HEK293 (cell line): Measurements from ENCODE around the gene CEACAM1.
A peak's percentile ranks its signal among the peaks of the same experiment; 100 is the strongest.

Experiments used
- CTCF ChIA-PET: fragments of 350-600 bp; formaldehyde crosslinking; extraction: SDS; loops from one replicate; lab custom pipeline; 2021; ENCODE audit warnings: antibody characterized with exemption; lab: Yijun Ruan, JAX
- POLR2A ChIA-PET: fragments of 300-600 bp; formaldehyde crosslinking; extraction: SDS; loops from one replicate; lab custom pipeline; 2020; ENCODE audit warnings: antibody characterized with exemption, inconsistent platforms; lab: Yijun Ruan, JAX
- H3K27ac ChIP-seq: fragments of 200-500 bp; sonication (Bioruptor generic); 2 replicates; pipeline ENCODE4 v1.5.1; 2014; ENCODE audit warnings: low read depth, low read length, control low read depth, inconsistent platforms; ENCODE audit errors: extremely low read depth
- H3K36me3 ChIP-seq, 2 experiments: fragments of 200-500 bp in 1 of 2; sonication (Bioruptor generic) in 1 of 2; 1 replicate in 1 of 2; 2 replicates in 1 of 2; pipeline ENCODE4 v1.5.1; 2014 to 2017; ENCODE audit warnings: inconsistent platforms in 2 of 2, low read length in 2 of 2; ENCODE audit not compliant: control insufficient read depth in 2 of 2, insufficient read depth in 1 of 2
- H3K4me1 ChIP-seq: fragments of 200-500 bp; sonication (Bioruptor generic); 2 replicates; pipeline ENCODE4 v1.5.1; 2014; ENCODE audit warnings: mild to moderate bottlenecking, low read length, inconsistent platforms; ENCODE audit not compliant: control insufficient read depth, insufficient read depth
- H3K4me3 ChIP-seq: 2 replicates; pipeline ENCODE4 v1.5.1; 2011; ENCODE audit warnings: low read depth, mild to moderate bottlenecking, control low read depth, low read length, moderate library complexity
- H3K9me3 ChIP-seq: fragments of 200-500 bp; sonication (Bioruptor generic); 2 replicates; pipeline ENCODE4 v1.5.1; 2014; ENCODE audit warnings: low read depth, low read length, inconsistent platforms; ENCODE audit not compliant: control insufficient read depth, insufficient read depth
- ATF2 ChIP-seq: fragments of 450-650 bp; formaldehyde crosslinking; IDR thresholded peaks from 2 replicates; pipeline ENCODE4 v1.5.1; 2016; ENCODE audit warnings: missing biosample characterization, missing genetic modification characterization, low read depth
- BCL11B ChIP-seq: fragments of 450-650 bp; formaldehyde crosslinking; IDR thresholded peaks from 2 replicates; pipeline ENCODE4 v1.5.1; 2016; ENCODE audit warnings: low read depth, missing biosample characterization, missing genetic modification characterization
- KLF8 ChIP-seq: fragments of 450-650 bp; formaldehyde crosslinking; IDR thresholded peaks from 2 replicates; pipeline ENCODE4 v1.5.1; 2016; ENCODE audit warnings: missing biosample characterization, missing genetic modification characterization
- KLF9 ChIP-seq: fragments of 450-650 bp; formaldehyde crosslinking; IDR thresholded peaks from 2 replicates; pipeline ENCODE4 v1.5.1; 2016; ENCODE audit warnings: missing biosample characterization, missing genetic modification characterization, low read depth
- SCRT1 ChIP-seq: fragments of 450-650 bp; formaldehyde crosslinking; IDR thresholded peaks from 2 replicates; pipeline ENCODE4 v1.5.1; 2016; ENCODE audit warnings: missing biosample characterization, missing genetic modification characterization, borderline replicate concordance
- SCRT2 ChIP-seq: fragments of 450-650 bp; formaldehyde crosslinking; IDR thresholded peaks from 2 replicates; pipeline ENCODE4 v1.5.1; 2016; ENCODE audit warnings: missing biosample characterization, missing genetic modification characterization
- SP7 ChIP-seq: fragments of 450-650 bp; formaldehyde crosslinking; IDR thresholded peaks from 2 replicates; pipeline ENCODE4 v1.5.1; 2016; ENCODE audit warnings: missing biosample characterization, missing genetic modification characterization
- ZBTB10 ChIP-seq: fragments of 450-650 bp; formaldehyde crosslinking; IDR thresholded peaks from 2 replicates; pipeline ENCODE4 v1.5.1; 2016; ENCODE audit warnings: missing biosample characterization, missing genetic modification characterization
- ZNF133 ChIP-seq: fragments of 450-650 bp; formaldehyde crosslinking; IDR thresholded peaks from 2 replicates; pipeline ENCODE4 v1.5.1; 2016; ENCODE audit warnings: missing biosample characterization, missing genetic modification characterization
- ZNF16 ChIP-seq: fragments of 450-650 bp; formaldehyde crosslinking; IDR thresholded peaks from 2 replicates; pipeline ENCODE4 v1.5.1; 2016; ENCODE audit warnings: low read depth, missing biosample characterization, missing genetic modification characterization
- ZNF311 ChIP-seq: fragments of 450-650 bp; formaldehyde crosslinking; IDR thresholded peaks from 2 replicates; pipeline ENCODE4 v1.5.1; 2017; ENCODE audit warnings: missing biosample characterization, missing genetic modification characterization, borderline replicate concordance
- ZNF366 ChIP-seq: fragments of 450-650 bp; formaldehyde crosslinking; conservative IDR thresholded peaks from 2 replicates; pipeline ENCODE4 v1.5.1; 2016; ENCODE audit warnings: missing biosample characterization, missing genetic modification characterization
- ZNF510 ChIP-seq: fragments of 450-650 bp; formaldehyde crosslinking; IDR thresholded peaks from 2 replicates; pipeline ENCODE4 v1.5.1; 2018; ENCODE audit warnings: mild to moderate bottlenecking, missing genetic modification characterization, missing biosample characterization; ENCODE audit not compliant: insufficient replicate concordance
- ZNF544 ChIP-seq: fragments of 450-650 bp; formaldehyde crosslinking; IDR thresholded peaks from 2 replicates; pipeline ENCODE4 v1.5.0; 2017; ENCODE audit warnings: missing biosample characterization, missing genetic modification characterization
- ZNF777 ChIP-seq: fragments of 450-650 bp; formaldehyde crosslinking; IDR thresholded peaks from 2 replicates; pipeline ENCODE4 v1.5.1; 2017; ENCODE audit warnings: missing biosample characterization, missing genetic modification characterization, borderline replicate concordance
- ZSCAN30 ChIP-seq: fragments of 450-650 bp; IDR thresholded peaks from 2 replicates; pipeline ENCODE4 v1.5.1; 2018; ENCODE audit warnings: missing biosample characterization, mild to moderate bottlenecking, missing genetic modification characterization, moderate library complexity
- TF ChIP-seq, protein P1 (sequence below): fragments of 450-650 bp; formaldehyde crosslinking; IDR thresholded peaks from 2 replicates; pipeline ENCODE4 v1.5.1; 2016; ENCODE audit warnings: missing biosample characterization, missing genetic modification characterization
- TF ChIP-seq, protein P2 (sequence below): fragments of 450-650 bp; formaldehyde crosslinking; IDR thresholded peaks from 2 replicates; pipeline ENCODE4 v1.5.1; 2016; ENCODE audit warnings: missing biosample characterization, missing genetic modification characterization

The CEACAM1 gene

GRCh38 chr19:42546831-42547500 lies 18.7 kb upstream of the CEACAM1 start (continued):
- TF ChIP-seq SP7 (tag by site-specific recombination) (no peak), ZNF311 (no peak), ZNF366 (tag by site-specific recombination) (no peak), SCRT2 (tag by site-specific recombination) (peak; percentile 78), SCRT1 (tag by site-specific recombination) (peak; percentile 88; the same call in 1 of the 2 replicates), ZNF510 (tag by site-specific recombination) (no peak)

- TF ChIP-seq, protein P1, sequence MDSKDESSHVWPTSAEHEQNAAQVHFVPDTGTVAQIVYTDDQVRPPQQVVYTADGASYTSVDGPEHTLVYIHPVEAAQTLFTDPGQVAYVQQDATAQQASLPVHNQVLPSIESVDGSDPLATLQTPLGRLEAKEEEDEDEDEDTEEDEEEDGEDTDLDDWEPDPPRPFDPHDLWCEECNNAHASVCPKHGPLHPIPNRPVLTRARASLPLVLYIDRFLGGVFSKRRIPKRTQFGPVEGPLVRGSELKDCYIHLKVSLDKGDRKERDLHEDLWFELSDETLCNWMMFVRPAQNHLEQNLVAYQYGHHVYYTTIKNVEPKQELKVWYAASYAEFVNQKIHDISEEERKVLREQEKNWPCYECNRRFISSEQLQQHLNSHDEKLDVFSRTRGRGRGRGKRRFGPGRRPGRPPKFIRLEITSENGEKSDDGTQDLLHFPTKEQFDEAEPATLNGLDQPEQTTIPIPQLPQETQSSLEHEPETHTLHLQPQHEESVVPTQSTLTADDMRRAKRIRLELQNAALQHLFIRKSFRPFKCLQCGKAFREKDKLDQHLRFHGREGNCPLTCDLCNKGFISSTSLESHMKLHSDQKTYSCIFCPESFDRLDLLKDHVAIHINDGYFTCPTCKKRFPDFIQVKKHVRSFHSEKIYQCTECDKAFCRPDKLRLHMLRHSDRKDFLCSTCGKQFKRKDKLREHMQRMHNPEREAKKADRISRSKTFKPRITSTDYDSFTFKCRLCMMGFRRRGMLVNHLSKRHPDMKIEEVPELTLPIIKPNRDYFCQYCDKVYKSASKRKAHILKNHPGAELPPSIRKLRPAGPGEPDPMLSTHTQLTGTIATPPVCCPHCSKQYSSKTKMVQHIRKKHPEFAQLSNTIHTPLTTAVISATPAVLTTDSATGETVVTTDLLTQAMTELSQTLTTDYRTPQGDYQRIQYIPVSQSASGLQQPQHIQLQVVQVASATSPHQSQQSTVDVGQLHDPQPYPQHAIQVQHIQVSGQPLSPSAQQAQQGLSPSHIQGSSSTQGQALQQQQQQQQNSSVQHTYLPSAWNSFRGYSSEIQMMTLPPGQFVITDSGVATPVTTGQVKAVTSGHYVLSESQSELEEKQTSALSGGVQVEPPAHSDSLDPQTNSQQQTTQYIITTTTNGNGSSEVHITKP (tag by site-specific recombination): 0 out of 2 replicates have a peak, but pooled peaks have one; percentile 14
- TF ChIP-seq KLF8 (tag by site-specific recombination): no peak
- H3K4me3 ChIP-seq: no peak overlapping the region
- H3K36me3 ChIP-seq: no peaks in the 10 kb centered on the region
- H3K9me3 ChIP-seq: no peaks in the 10 kb centered on the region
- no peaks in the 10 kb centered on the region for H3K4me1 ChIP-seq
- CTCF ChIA-PET: interaction anchor here (0.6 to 2.2 kb wide), 3 partner anchors 8 to 939 kb away, joined by 3 to 6 read pairs (median 4); no protein-coding TSS in a partner anchor
- POLR2A ChIA-PET: no interaction called here
- H3K27ac ChIP-seq: no peak overlapping the region
Measured at GRCh38 chr19:42544146-42544545, 15.9 kb upstream of the CEACAM1 start.

- no peaks in the 10 kb centered on the region for H3K4me1 ChIP-seq
- TF ChIP-seq BCL11B (tag by site-specific recombination): no peak
- peak; percentile 87 for TF ChIP-seq SCRT2 (tag by site-specific recombination)
- TF ChIP-seq, protein P2, sequence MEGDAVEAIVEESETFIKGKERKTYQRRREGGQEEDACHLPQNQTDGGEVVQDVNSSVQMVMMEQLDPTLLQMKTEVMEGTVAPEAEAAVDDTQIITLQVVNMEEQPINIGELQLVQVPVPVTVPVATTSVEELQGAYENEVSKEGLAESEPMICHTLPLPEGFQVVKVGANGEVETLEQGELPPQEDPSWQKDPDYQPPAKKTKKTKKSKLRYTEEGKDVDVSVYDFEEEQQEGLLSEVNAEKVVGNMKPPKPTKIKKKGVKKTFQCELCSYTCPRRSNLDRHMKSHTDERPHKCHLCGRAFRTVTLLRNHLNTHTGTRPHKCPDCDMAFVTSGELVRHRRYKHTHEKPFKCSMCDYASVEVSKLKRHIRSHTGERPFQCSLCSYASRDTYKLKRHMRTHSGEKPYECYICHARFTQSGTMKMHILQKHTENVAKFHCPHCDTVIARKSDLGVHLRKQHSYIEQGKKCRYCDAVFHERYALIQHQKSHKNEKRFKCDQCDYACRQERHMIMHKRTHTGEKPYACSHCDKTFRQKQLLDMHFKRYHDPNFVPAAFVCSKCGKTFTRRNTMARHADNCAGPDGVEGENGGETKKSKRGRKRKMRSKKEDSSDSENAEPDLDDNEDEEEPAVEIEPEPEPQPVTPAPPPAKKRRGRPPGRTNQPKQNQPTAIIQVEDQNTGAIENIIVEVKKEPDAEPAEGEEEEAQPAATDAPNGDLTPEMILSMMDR (tag by site-specific recombination): peak; percentile 37; the same call in 1 of the 2 replicates
- TF ChIP-seq SCRT1 (tag by site-specific recombination): peak; percentile 72
- TF ChIP-seq ZNF777 (tag by site-specific recombination): no peak
- TF ChIP-seq ZNF16 (tag by site-specific recombination): 0 out of 2 replicates have a peak, but pooled peaks have one; percentile 22
- ChIA-PET CTCF (interaction anchor here (1.0 to 1.5 kb wide), 6 partner anchors 10 to 434 kb away, joined by 3 to 8 read pairs (median 4); no protein-coding TSS in a partner anchor), POLR2A (no interaction called here)
- H3K4me3 ChIP-seq: no peak overlapping the region
- H3K36me3 ChIP-seq: no peaks in the 10 kb centered on the region
- no peak overlapping the region for H3K27ac ChIP-seq
- H3K9me3 ChIP-seq: no peaks in the 10 kb centered on the region
Measured at GRCh38 chr19:42542791-42543190, 14.5 kb upstream of the CEACAM1 start.

GRCh38 chr19:42540071-42540553 lies 11.8 kb upstream of the CEACAM1 start:
- Histone ChIP-seq H3K36me3 (no peaks in the 10 kb centered on the region), H3K9me3 (no peaks in the 10 kb centered on the region), H3K4me1 (no peaks in the 10 kb centered on the region), H3K27ac (no peak overlapping the region), H3K4me3 (no peak overlapping the region)
- CTCF ChIA-PET: interaction anchor here (0.6 to 3.4 kb wide), 2 partner anchors 10 to 11 kb away, joined by 3 to 26 read pairs; partner anchors contain the start of gene CEACAM1
- POLR2A ChIA-PET: no interaction called here
- TF ChIP-seq ZNF544 (tag by site-specific recombination) (no peak), KLF9 (no peak), ZSCAN30 (tag by site-specific recombination) (no peak), ZNF133 (tag by site-specific recombination) (no peak), ATF2 (tag by site-specific recombination) (no peak), ZBTB10 (tag by site-specific recombination) (no peak)
